Hepatocyte (in vitro differentiated cells): ENCODE data around the gene KIF1C. TPM values are rescaled to one million over a fixed set of nuclear protein-coding genes. Genes with fewer than 3 reads are reported as not detected.
"Not testable (repeated sequence)": the region's sequence is repeated elsewhere in the genome, so short reads cannot be mapped to it uniquely, and the experiment has no call there.

Experiments used
- DNase-seq: peaks from one replicate; pipeline ENCODE4 v3.0.0-alpha.2; 2016; ENCODE audit warnings: low spot score
- H2AFZ ChIP-seq: fragments of 200-600 bp; sonication (generic); 2 replicates; pipeline ENCODE4 v1.6.0; 2016; ENCODE audit warnings: antibody characterized with exemption, mild to moderate bottlenecking
- H3K27ac ChIP-seq: fragments of 200-600 bp; sonication (generic); 2 replicates; pipeline ENCODE4 v1.5.1; 2016; ENCODE audit warnings: mild to moderate bottlenecking
- H3K27me3 ChIP-seq: fragments of 200-600 bp; sonication (generic); 2 replicates; pipeline ENCODE4 v1.6.1; 2016
- H3K36me3 ChIP-seq: fragments of 200-600 bp; sonication (generic); replicated peaks from 2 replicates; pipeline ENCODE4 v1.5.1; 2016; ENCODE audit warnings: low read depth; ENCODE audit not compliant: insufficient read depth
- H3K4me1 ChIP-seq: fragments of 200-600 bp; sonication (generic); 2 replicates; pipeline ENCODE4 v1.5.1; 2016; ENCODE audit warnings: mild to moderate bottlenecking, moderate library complexity; ENCODE audit not compliant: insufficient read depth
- H3K4me2 ChIP-seq: fragments of 200-600 bp; sonication (generic); 2 replicates; pipeline ENCODE4 v1.6.0; 2016
- H3K4me3 ChIP-seq: fragments of 200-600 bp; sonication (generic); 2 replicates; pipeline ENCODE4 v1.5.1; 2016; ENCODE audit warnings: mild to moderate bottlenecking
- H3K79me2 ChIP-seq: fragments of 200-600 bp; sonication (generic); 2 replicates; pipeline ENCODE4 v1.6.0; 2017; ENCODE audit warnings: mild to moderate bottlenecking
- H3K9me2 ChIP-seq: fragments of 200-600 bp; sonication (generic); replicated peaks from 2 replicates; pipeline ENCODE4 v1.6.0; 2017; ENCODE audit warnings: mild to moderate bottlenecking; ENCODE audit not compliant: insufficient read depth
- H3K9me3 ChIP-seq: fragments of 200-600 bp; sonication (generic); 2 replicates; pipeline ENCODE4 v1.5.1; 2016; ENCODE audit warnings: low read depth, mild to moderate bottlenecking
- H4K20me1 ChIP-seq: fragments of 200-600 bp; sonication (generic); 2 replicates; pipeline ENCODE4 v1.6.0; 2016; ENCODE audit warnings: mild to moderate bottlenecking; ENCODE audit not compliant: insufficient read depth, poor library complexity, severe bottlenecking
- EZH2 ChIP-seq: fragments of 200-600 bp; sonication (generic); IDR thresholded peaks from 2 replicates; pipeline ENCODE4 v1.6.1; 2016; ENCODE audit warnings: antibody characterized with exemption, mild to moderate bottlenecking, borderline replicate concordance
- EZH2phosphoT487 ChIP-seq: fragments of 200-600 bp; sonication (generic); IDR thresholded peaks from one replicate; pipeline ENCODE4 v1.6.1; 2018; ENCODE audit warnings: antibody characterized with exemption, mild to moderate bottlenecking, low read depth, moderate library complexity; ENCODE audit not compliant: unreplicated experiment, severe bottlenecking
- WGBS: methylation state at CpG from one replicate; pipeline ENCODE4 v1.1.6; 2016; ENCODE audit warnings: low lambda C conversion rate; ENCODE audit errors: missing lambda C conversion rate; 5-methylcytosine and 5-hydroxymethylcytosine counted together
- polyA plus RNA-seq: library from polyadenylated mRNA; unstranded; fragments of >200 nt; fragmentation: Nextera tagmentation; extraction: Ambion mirVana; gene quantifications from 2 replicates; pipeline ENCODE4 v1.2.1, GENCODE V29; 2016
- total RNA-seq: library from RNA; depleted of rRNA; stranded (reverse); fragments of >200 nt; gene quantifications from 2 replicates; pipeline ENCODE4 v1.2.3, GENCODE V29; 2014
- TF ChIP-seq, protein P1 (sequence below): fragments of 200-600 bp; sonication (generic); IDR thresholded peaks from 2 replicates; pipeline ENCODE4 v1.5.1; 2016; ENCODE audit warnings: antibody characterized with exemption, mild to moderate bottlenecking; ENCODE audit not compliant: poor library complexity

The KIF1C gene
- total and polyA plus RNA-seq, 2 experiments from 2014 or later, result 59.4 to 75.9 TPM

GRCh38 chr17:5024604-5025003 is 26.9 kb downstream of the KIF1C start:
- Histone ChIP-seq H3K27me3 (peaks cover 2% of the 10 kb centered on the region), H3K79me2 (no peaks in the 10 kb centered on the region), H3K4me1 (no peaks in the 10 kb centered on the region), H3K9me3 (no peaks in the 10 kb centered on the region), H3K36me3 (no peaks in the 10 kb centered on the region), H3K9me2 (no peaks in the 10 kb centered on the region), H3K4me3 (no peak overlapping the region), H2AFZ (no peak overlapping the region), H3K4me2 (no peak overlapping the region), H3K27ac (no peak overlapping the region), H4K20me1 (no peaks in the 10 kb centered on the region)
- 93% methylated on average over 4 of the region's 4 CpGs for WGBS
- DNase-seq, result no peak
- TF ChIP-seq EZH2phosphoT487, result no peak
- TF ChIP-seq EZH2, result no peak
- TF ChIP-seq, protein P1, sequence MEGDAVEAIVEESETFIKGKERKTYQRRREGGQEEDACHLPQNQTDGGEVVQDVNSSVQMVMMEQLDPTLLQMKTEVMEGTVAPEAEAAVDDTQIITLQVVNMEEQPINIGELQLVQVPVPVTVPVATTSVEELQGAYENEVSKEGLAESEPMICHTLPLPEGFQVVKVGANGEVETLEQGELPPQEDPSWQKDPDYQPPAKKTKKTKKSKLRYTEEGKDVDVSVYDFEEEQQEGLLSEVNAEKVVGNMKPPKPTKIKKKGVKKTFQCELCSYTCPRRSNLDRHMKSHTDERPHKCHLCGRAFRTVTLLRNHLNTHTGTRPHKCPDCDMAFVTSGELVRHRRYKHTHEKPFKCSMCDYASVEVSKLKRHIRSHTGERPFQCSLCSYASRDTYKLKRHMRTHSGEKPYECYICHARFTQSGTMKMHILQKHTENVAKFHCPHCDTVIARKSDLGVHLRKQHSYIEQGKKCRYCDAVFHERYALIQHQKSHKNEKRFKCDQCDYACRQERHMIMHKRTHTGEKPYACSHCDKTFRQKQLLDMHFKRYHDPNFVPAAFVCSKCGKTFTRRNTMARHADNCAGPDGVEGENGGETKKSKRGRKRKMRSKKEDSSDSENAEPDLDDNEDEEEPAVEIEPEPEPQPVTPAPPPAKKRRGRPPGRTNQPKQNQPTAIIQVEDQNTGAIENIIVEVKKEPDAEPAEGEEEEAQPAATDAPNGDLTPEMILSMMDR, result no peak

GRCh38 chr17:5027299-5027698 is 29.5 kb downstream of the KIF1C start:
- H3K4me2 ChIP-seq, result no peak overlapping the region
- 96% methylated on average over 6 of the region's 6 CpGs for WGBS
- no peaks in the 10 kb centered on the region for H3K9me3 ChIP-seq
- TF ChIP-seq EZH2phosphoT487 (no peak), EZH2 (no peak)
- TF ChIP-seq, protein P1, result no peak
- H3K9me2 ChIP-seq, result no peaks in the 10 kb centered on the region
- no peak overlapping the region for H3K4me3 ChIP-seq
- no peaks in the 10 kb centered on the region for H4K20me1 ChIP-seq
- no peaks in the 10 kb centered on the region for H3K79me2 ChIP-seq
- H3K4me1 ChIP-seq, result peaks cover 4% of the 10 kb centered on the region
- H3K27me3 ChIP-seq, result peaks cover 4% of the 10 kb centered on the region
- H2AFZ ChIP-seq, result no peak overlapping the region
- H3K27ac ChIP-seq, result no peak overlapping the region
- H3K36me3 ChIP-seq, result no peaks in the 10 kb centered on the region
- no peak for DNase-seq

DNA sequence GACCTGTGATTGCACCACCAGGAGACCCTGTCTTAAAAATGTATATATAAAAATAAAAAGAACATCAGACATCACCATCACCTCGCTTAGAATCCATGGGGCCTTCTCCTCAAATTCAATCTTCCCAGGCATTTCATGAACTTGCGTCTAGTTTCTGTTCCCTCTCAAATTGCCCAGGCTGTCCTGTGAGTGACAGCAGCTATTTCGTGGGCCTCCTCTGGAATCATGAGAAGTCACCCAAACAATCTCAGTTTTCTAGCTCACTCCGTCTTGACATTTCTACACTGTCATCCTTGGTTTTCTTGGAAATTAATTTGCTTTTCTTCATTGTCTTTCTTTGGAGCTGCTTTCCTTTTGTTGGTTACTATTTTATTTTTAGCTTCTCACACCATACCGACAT is 30.2 kb downstream of the KIF1C start:
- Histone ChIP-seq H2AFZ (no peak overlapping the region), H3K9me2 (no peaks in the 10 kb centered on the region), H3K36me3 (no peaks in the 10 kb centered on the region), H3K4me1 (peaks cover 4% of the 10 kb centered on the region), H3K79me2 (no peaks in the 10 kb centered on the region), H3K9me3 (no peaks in the 10 kb centered on the region), H3K4me3 (no peak overlapping the region), H3K27me3 (peaks cover 4% of the 10 kb centered on the region), H3K4me2 (no peak overlapping the region), H4K20me1 (no peaks in the 10 kb centered on the region), H3K27ac (no peak overlapping the region)
- no peak for DNase-seq
- WGBS, result 82% methylated on average over 5 of the region's 5 CpGs
- TF ChIP-seq EZH2phosphoT487 (no peak), EZH2 (no peak)
- TF ChIP-seq, protein P1, result no peak

DNA sequence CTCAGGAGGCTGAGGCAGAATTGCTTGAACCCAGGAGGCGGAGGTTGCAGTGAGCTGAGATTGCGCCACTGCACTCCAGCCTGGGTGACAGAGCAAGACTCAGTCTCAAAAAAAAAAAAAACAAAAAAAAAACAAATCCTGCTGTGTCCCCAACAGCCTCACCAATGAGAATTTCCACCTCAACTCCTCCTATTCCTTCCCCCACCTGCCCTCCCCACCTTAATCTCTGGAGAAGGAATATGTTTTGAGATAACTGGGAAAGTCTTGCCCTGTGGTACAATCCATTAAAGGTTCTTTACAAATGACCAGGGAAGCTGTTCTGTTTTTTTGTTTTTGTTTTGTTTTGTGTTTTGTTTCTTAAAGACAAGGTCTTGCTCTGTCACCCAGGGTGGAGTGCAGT is 32.4 kb downstream of the KIF1C start:
- H3K27me3 ChIP-seq, result peaks cover 12% of the 10 kb centered on the region
- not testable (repeated sequence) for H3K4me1 ChIP-seq, H3K4me3 ChIP-seq, H3K36me3 ChIP-seq, DNase-seq, H2AFZ ChIP-seq, H3K79me2 ChIP-seq, H3K9me2 ChIP-seq, H4K20me1 ChIP-seq, H3K9me3 ChIP-seq, H3K27ac ChIP-seq, H3K4me2 ChIP-seq
- WGBS, result 95% methylated on average over 2 of the region's 2 CpGs
